SH-SY5Y (cell line): Measurements from ENCODE around the gene TMEM130.

ENCODE experiments used
- GATA2 ChIP-seq: IDR thresholded peaks from 2 replicates; pipeline ENCODE4 v1.6.1; 2011; ENCODE audit warnings: mild to moderate bottlenecking, low read depth, low read length
- GATA3 ChIP-seq: IDR thresholded peaks from 2 replicates; pipeline ENCODE4 v1.6.1; 2011; ENCODE audit warnings: low read depth, mild to moderate bottlenecking, low read length, moderate library complexity

DNA sequence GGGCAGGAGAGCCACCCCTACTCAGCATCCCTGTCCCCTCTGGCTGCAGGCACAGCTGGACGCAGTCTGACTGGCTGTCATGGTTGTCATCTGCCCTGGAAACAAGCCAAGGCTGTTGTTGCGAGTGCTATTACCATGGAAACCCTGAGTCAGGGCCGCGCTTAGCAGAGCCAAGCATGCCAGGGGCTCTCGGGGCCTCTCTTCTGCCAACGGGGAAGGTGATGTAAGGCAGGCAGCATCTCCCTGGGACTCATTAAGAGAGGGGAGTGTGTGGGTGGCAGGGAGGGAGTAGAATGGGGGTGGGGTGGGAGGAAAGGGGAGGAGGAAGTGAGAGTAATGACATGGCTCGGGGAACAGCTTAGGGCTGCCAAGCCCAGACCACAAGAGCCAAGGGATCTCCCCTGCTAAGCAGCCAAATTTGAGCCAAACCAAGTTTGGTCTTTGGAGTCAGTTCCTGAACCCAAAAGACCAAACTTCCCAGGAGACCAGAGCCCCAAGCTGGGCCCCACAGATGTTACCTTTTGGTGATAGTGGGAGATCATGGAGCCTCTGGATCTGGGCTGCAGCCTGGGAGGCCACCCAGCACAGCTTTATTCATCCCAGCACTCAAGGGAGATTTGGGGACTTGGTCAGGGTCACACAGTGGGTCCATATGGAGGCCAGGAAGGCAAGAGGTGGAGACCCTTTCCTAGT, 67.6 kb downstream of the TMEM130 start:
- TF ChIP-seq GATA3 (no peak), GATA2 (no peak)
